PC-9 (cell line): ENCODE data around the gene CAND1. TPM values are rescaled to one million over a fixed set of nuclear protein-coding genes. Genes with fewer than 3 reads are reported as not detected.

ENCODE experiments used
- BruUV-seq: library from RNA; stranded (reverse); fragments of 400-500 nt; replicated peaks from 2 replicates; lab custom pipeline; 2021; lab: Mats Ljungman, UMichigan
- CTCF ChIA-PET: fragments of 300-600 bp; sonication (Branson Sonifier 250); formaldehyde crosslinking; loops from one replicate; lab custom pipeline; 2022; ENCODE audit warnings: antibody characterized with exemption; lab: Charles Lee
- POLR2A ChIA-PET: fragments of 300-600 bp; sonication (Branson Sonifier 250); formaldehyde crosslinking; loops from one replicate; lab custom pipeline; 2022; ENCODE audit warnings: antibody characterized with exemption; ENCODE audit not compliant: unreplicated experiment; lab: Charles Lee
- DNase-seq, 2 experiments: peaks; one replicate each; pipeline versions ENCODE4 v3.0.0 to v3.0.0-alpha.2; 2015 to 2022; ENCODE audit warnings: mixed read lengths in 1 of 2
- H2AFZ ChIP-seq: fragments of 200-600 bp; sonication (generic); 2 replicates; pipeline ENCODE4 v1.8.1; 2017; ENCODE audit warnings: antibody characterized with exemption
- H3F3A ChIP-seq: fragments of 200-600 bp; sonication (generic); 2 replicates; pipeline ENCODE4 v1.8.1; 2017; ENCODE audit warnings: antibody characterized with exemption, mild to moderate bottlenecking, low read depth; ENCODE audit not compliant: insufficient read depth
- H3K27ac ChIP-seq: fragments of 200-600 bp; sonication (generic); 2 replicates; pipeline ENCODE4 v1.6.1; 2016; ENCODE audit warnings: mixed run types
- H3K27me3 ChIP-seq: fragments of 200-600 bp; sonication (generic); 2 replicates; pipeline ENCODE4 v1.6.1; 2016; ENCODE audit warnings: low read depth, mixed run types; ENCODE audit not compliant: insufficient read depth
- H3K36me3 ChIP-seq: fragments of 200-600 bp; sonication (generic); 2 replicates; pipeline ENCODE4 v1.6.1; 2016; ENCODE audit warnings: low read depth, mixed run types
- H3K4me1 ChIP-seq: fragments of 200-600 bp; sonication (generic); replicated peaks from 2 replicates; pipeline ENCODE4 v1.6.1; 2016; ENCODE audit warnings: mixed run types; ENCODE audit not compliant: insufficient read depth
- H3K4me2 ChIP-seq: fragments of 200-600 bp; sonication (generic); 2 replicates; pipeline ENCODE4 v1.6.1; 2017; ENCODE audit warnings: mixed run types
- H3K4me3 ChIP-seq: fragments of 200-600 bp; sonication (generic); 2 replicates; pipeline ENCODE4 v1.6.1; 2016; ENCODE audit warnings: mixed run types
- H3K79me2 ChIP-seq: fragments of 200-600 bp; sonication (generic); 2 replicates; pipeline ENCODE4 v1.6.1; 2017; ENCODE audit warnings: low read depth, mixed run types
- H3K9me2 ChIP-seq: fragments of 200-600 bp; sonication (generic); 2 replicates; pipeline ENCODE4 v1.8.1; 2017; ENCODE audit warnings: mild to moderate bottlenecking; ENCODE audit not compliant: insufficient read depth
- H3K9me3 ChIP-seq: fragments of 200-600 bp; sonication (generic); 2 replicates; pipeline ENCODE4 v1.8.1; 2016; ENCODE audit warnings: low read depth; ENCODE audit not compliant: insufficient read depth
- H4K20me1 ChIP-seq: fragments of 200-600 bp; sonication (generic); 2 replicates; pipeline ENCODE4 v1.8.1; 2017; ENCODE audit not compliant: insufficient read depth
- CTCF ChIP-seq: fragments of 200-600 bp; sonication (generic); conservative IDR thresholded peaks from 2 replicates; pipeline ENCODE4 v1.6.1; 2017; ENCODE audit warnings: mixed run types, antibody characterized with exemption, mild to moderate bottlenecking, moderate library complexity
- EZH2 ChIP-seq: fragments of 200-600 bp; sonication (generic); IDR thresholded peaks from 2 replicates; pipeline ENCODE4 v1.8.0; 2017; ENCODE audit warnings: antibody characterized with exemption, low read depth
- intact Hi-C: fragments of 100-400 bp; cut with micrococcal nuclease; formaldehyde crosslinking; loops from one replicate; pipeline ENCODE4 v1.10.0; 2022; ENCODE audit not compliant: unreplicated experiment
- total RNA-seq: library from RNA; stranded (reverse); gene quantifications from 2 replicates; pipeline ENCODE4 v1.2.3, GENCODE V29; 2021

CAND1 gene
- total RNA-seq, 1 experiment from 2014 or later = 169 TPM

GRCh38 chr12:67356380-67356774 is 87.2 kb downstream of the CAND1 start:
- no peaks in the 10 kb centered on the region for H3K79me2 ChIP-seq
- intact Hi-C loops = loop anchor here (1.0 to 5.0 kb wide), 5 partner anchors 85 to 961 kb away; partner anchors contain the start of gene DYRK2
- H3K9me3 ChIP-seq = peaks cover 3% of the 10 kb centered on the region; the same call in 1 of the 2 replicates
- BruUV-seq = no TSS peak
- ChIA-PET POLR2A (interaction anchor here (0.7 kb wide), 1 partner anchor 100 kb away, joined by 11 read pairs; no protein-coding TSS in a partner anchor), CTCF (interaction anchor here (0.5 to 1.0 kb wide), 16 partner anchors 25 to 1411 kb away, joined by 4 to 25 read pairs (median 10); no protein-coding TSS in a partner anchor)
- H3F3A ChIP-seq = no peaks in the 10 kb centered on the region; the same call in 1 of the 2 replicates
- H3K4me3 ChIP-seq = no peak overlapping the region
- DNase-seq = no peak
- H3K27ac ChIP-seq = no peak overlapping the region
- H3K9me2 ChIP-seq = no peaks in the 10 kb centered on the region
- H2AFZ ChIP-seq = no peak overlapping the region
- H3K4me1 ChIP-seq = peaks cover 31% of the 10 kb centered on the region
- H3K4me2 ChIP-seq = peak overlapping the region; percentile 46
- H3K36me3 ChIP-seq = no peaks in the 10 kb centered on the region
- H4K20me1 ChIP-seq = no peaks in the 10 kb centered on the region
- no peaks in the 10 kb centered on the region for H3K27me3 ChIP-seq
- TF ChIP-seq CTCF (no peak), EZH2 (no peak)

DNA sequence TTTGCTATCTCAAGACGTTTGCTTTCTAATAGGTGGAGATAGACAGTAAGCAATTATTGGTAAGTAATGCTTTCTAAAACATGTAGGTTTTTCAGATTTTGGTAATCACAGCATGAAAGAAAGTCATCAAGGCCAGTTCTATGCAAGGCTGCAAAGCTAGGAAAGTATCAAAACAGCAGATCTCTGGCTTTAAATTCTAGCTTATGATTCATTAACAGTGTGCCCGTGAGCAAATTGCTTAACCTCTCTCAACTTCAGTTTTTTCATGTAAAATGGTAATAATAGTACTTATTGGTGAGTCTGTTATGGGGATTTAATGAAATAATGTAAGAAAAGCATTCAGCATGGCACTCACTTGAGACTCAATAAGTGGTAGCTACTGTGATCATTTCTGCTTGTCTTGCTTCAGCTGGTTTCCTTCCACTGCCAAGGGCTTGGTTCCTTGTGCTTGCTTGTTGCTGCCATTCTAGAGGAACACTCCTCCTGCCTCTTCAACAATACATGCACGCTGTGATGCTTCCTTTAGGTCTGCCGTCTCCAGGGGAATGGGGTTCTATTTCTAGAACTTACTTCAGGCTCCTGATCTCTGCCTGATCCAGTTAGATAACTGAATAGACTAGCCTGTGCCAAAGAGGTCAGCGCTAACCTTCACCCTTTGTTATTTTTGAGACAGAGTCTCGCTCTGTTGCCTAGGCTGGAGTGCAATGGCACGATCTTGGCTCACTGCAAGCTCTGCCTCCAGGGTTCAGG is 88.4 kb downstream of the CAND1 start:
- TF ChIP-seq EZH2 = no peak
- no peak for TF ChIP-seq CTCF
- Histone ChIP-seq H3K27me3 (no peaks in the 10 kb centered on the region), H3K9me2 (no peaks in the 10 kb centered on the region), H3K27ac (no peak overlapping the region), H3K36me3 (no peaks in the 10 kb centered on the region), H3K4me1 (peaks cover 31% of the 10 kb centered on the region), H2AFZ (no peak overlapping the region), H3K4me2 (no peak overlapping the region), H3K79me2 (no peaks in the 10 kb centered on the region), H4K20me1 (no peaks in the 10 kb centered on the region), H3K9me3 (peaks cover 3% of the 10 kb centered on the region; the same call in 1 of the 2 replicates), H3F3A (no peaks in the 10 kb centered on the region; the same call in 1 of the 2 replicates), H3K4me3 (no peak overlapping the region)
- BruUV-seq = no TSS peak
- intact Hi-C loops = loop anchor here (5.0 kb wide), 1 partner anchor 960 kb away; no protein-coding TSS in a partner anchor
- ChIA-PET POLR2A (interaction anchor here (0.7 to 1.4 kb wide), 3 partner anchors 119 to 1001 kb away, joined by 3 to 8 read pairs (median 6); no protein-coding TSS in a partner anchor), CTCF (no interaction called here)
- DNase-seq = no peak

DNA sequence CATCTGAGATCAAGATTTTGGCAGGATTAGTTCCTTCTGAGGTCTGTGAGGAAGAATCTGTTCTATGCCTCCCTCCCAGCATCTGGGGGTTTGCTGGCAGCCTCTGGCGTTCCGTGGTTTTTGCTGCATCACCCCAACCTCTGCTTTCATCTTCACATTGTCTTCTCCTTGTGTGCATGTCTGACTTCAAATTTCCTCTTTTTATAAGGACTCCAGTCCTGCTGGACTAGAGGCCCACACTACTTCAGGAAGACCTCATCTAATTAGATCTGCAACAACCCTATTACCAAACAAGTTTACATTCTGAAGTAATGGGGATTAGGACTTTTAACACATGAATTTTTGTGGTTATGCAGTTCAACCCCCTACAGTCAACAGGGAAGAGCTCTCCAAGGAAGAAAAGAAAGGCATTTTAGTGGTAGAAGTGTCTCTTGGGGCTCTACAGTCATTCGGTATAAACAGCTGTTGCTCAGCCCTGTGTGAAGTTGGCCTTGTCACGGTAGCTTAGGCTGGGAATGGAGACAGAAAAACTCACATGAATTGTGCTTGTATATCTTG is 89.7 kb downstream of the CAND1 start:
- Histone ChIP-seq H3K4me3 (no peak overlapping the region), H3K4me1 (peaks cover 31% of the 10 kb centered on the region), H2AFZ (no peak overlapping the region), H3K27ac (0 out of 2 replicates have a peak overlapping the region, but pooled peaks have one; percentile 18), H4K20me1 (no peaks in the 10 kb centered on the region), H3K79me2 (no peaks in the 10 kb centered on the region), H3K4me2 (peak overlapping the region; percentile 21), H3F3A (no peaks in the 10 kb centered on the region; the same call in 1 of the 2 replicates), H3K27me3 (no peaks in the 10 kb centered on the region), H3K9me3 (peaks cover 3% of the 10 kb centered on the region; the same call in 1 of the 2 replicates), H3K36me3 (no peaks in the 10 kb centered on the region), H3K9me2 (no peaks in the 10 kb centered on the region)
- intact Hi-C loops = loop anchor here (5.0 kb wide), 1 partner anchor 958 kb away; no protein-coding TSS in a partner anchor
- CTCF ChIA-PET = interaction anchor here (0.6 to 0.7 kb wide), 2 partner anchors 17 to 25 kb away, joined by 3 read pairs; no protein-coding TSS in a partner anchor
- TF ChIP-seq CTCF (no peak), EZH2 (no peak)
- no TSS peak for BruUV-seq
- POLR2A ChIA-PET = interaction anchor here (0.6 to 1.4 kb wide), 2 partner anchors 72 to 582 kb away, joined by 3 to 6 read pairs; no protein-coding TSS in a partner anchor
- DNase-seq = peak in 1 of 2 experiments; percentile 80
